Hepatic stellate cell (primary cell): Measurements from ENCODE around the gene POLR2B.
"Not testable (repeated sequence)": the region's sequence is repeated elsewhere in the genome, so short reads cannot be mapped to it uniquely, and the experiment has no call there.

ENCODE experiments used
- DNase-seq: peaks from one replicate; pipeline ENCODE4 v3.0.0; 2011; ENCODE audit warnings: low spot score

POLR2B gene

GRCh38 chr4:56978750-56979303, at the start of gene POLR2B:
POLR2B (plus strand) TSS chr4:56978896; CDS start chr4:56978986, 90 bp downstream.
- peak; percentile 90 for DNase-seq

- no peak for DNase-seq
Measured at GRCh38 chr4:56930638-56931037, 48.1 kb upstream of the POLR2B start.

GRCh38 chr4:56931924-56932323, 46.8 kb upstream of the POLR2B start:
- no peak for DNase-seq

- DNase-seq: peak; percentile 82
Measured at GRCh38 chr4:56937262-56937661, 41.4 kb upstream of the POLR2B start.

GRCh38 chr4:56939826-56940225, 38.9 kb upstream of the POLR2B start:
- DNase-seq: not testable (repeated sequence)

GRCh38 chr4:56940403-56940802, 38.3 kb upstream of the POLR2B start:
- DNase-seq: no peak

GRCh38 chr4:56940971-56941370, 37.7 kb upstream of the POLR2B start:
- no peak for DNase-seq

GRCh38 chr4:56941403-56941802, 37.3 kb upstream of the POLR2B start:
- no peak for DNase-seq

GRCh38 chr4:56953680-56954520, 24.8 kb upstream of the POLR2B start:
- DNase-seq: no peak

GRCh38 chr4:56958111-56958517, 20.6 kb upstream of the POLR2B start:
- peak; percentile 78 for DNase-seq

GRCh38 chr4:56959100-56959499, 19.6 kb upstream of the POLR2B start:
- no peak for DNase-seq

- DNase-seq: no peak
Measured at GRCh38 chr4:56961107-56961500, 17.6 kb upstream of the POLR2B start.

GRCh38 chr4:56971383-56971782, 7.3 kb upstream of the POLR2B start:
- no peak for DNase-seq

GRCh38 chr4:56972389-56972788, 6.3 kb upstream of the POLR2B start:
- DNase-seq: no peak

GRCh38 chr4:56972809-56973208, 5.9 kb upstream of the POLR2B start:
- no peak for DNase-seq

- DNase-seq: no peak
Measured at GRCh38 chr4:56973336-56973735, 5.4 kb upstream of the POLR2B start.

GRCh38 chr4:56976283-56976836, 2.3 kb upstream of the POLR2B start:
- peak; percentile 19 for DNase-seq

- no peak for DNase-seq
Measured at GRCh38 chr4:56976837-56977320, 1.8 kb upstream of the POLR2B start.

GRCh38 chr4:56977321-56978012, 1.2 kb upstream of the POLR2B start, which contains the start of gene NOA1:
NOA1 (minus strand) TSS chr4:56977606; CDS start chr4:56977585, 21 bp downstream.
- DNase-seq: peak; percentile 94

- no peak for DNase-seq
Measured at GRCh38 chr4:56979421-56980072, 851 bp downstream of the POLR2B start.

GRCh38 chr4:56981795-56982201, 3.1 kb downstream of the POLR2B start:
- DNase-seq: peak; percentile 35

GRCh38 chr4:56986192-56986591, 7.5 kb downstream of the POLR2B start:
- no peak for DNase-seq
